HAP-1 (cell line): Measurements from ENCODE around the gene CHD3.
A peak's percentile ranks its signal among the peaks of the same experiment; 100 is the strongest.

Experiments used
- DNase-seq, 2 experiments: peaks; one replicate each; pipeline ENCODE4 v3.0.0-alpha.2; 2016 to 2020; ENCODE audit warnings: low spot score in 2 of 2
- H3K27me3 ChIP-seq: fragments of 250-450 bp; sonication (Bioruptor Pico); 2 replicates; pipeline ENCODE4 v1.5.1; 2020; ENCODE audit warnings: low read depth, mild to moderate bottlenecking, moderate library complexity
- H3K36me3 ChIP-seq: fragments of 250-450 bp; sonication (Bioruptor Pico); replicated peaks from 2 replicates; pipeline ENCODE4 v1.5.1; 2020; ENCODE audit warnings: mild to moderate bottlenecking
- H3K4me1 ChIP-seq: fragments of 250-450 bp; sonication (Bioruptor Pico); 2 replicates; pipeline ENCODE4 v1.5.1; 2020; ENCODE audit warnings: mild to moderate bottlenecking
- H3K4me3 ChIP-seq: fragments of 250-450 bp; sonication (Bioruptor Pico); 2 replicates; pipeline ENCODE4 v1.5.1; 2020; ENCODE audit warnings: mild to moderate bottlenecking, moderate library complexity
- H3K9me3 ChIP-seq: fragments of 250-450 bp; sonication (Bioruptor Pico); 2 replicates; pipeline ENCODE4 v1.5.1; 2020; ENCODE audit warnings: mild to moderate bottlenecking, moderate library complexity
- in situ Hi-C: fragments of 300-500 bp; cut with MboI; formaldehyde crosslinking; loops from 3 replicates; pipeline ENCODE4 v1.14.3; 2020; ENCODE audit warnings: low sequenced_read_pairs, inconsistent platforms, mixed read lengths

Gene CHD3

GRCh38 chr17:7887038-7887481 is 1.5 kb upstream of the CHD3 start:
- in situ Hi-C loops = no loop called here
- no peaks in the 10 kb centered on the region for H3K27me3 ChIP-seq
- H3K9me3 ChIP-seq = no peaks in the 10 kb centered on the region
- no peak for DNase-seq
- peak overlapping the region; percentile 66 for H3K4me3 ChIP-seq
- peaks cover 36% of the 10 kb centered on the region for H3K4me1 ChIP-seq
- H3K36me3 ChIP-seq = peaks cover 27% of the 10 kb centered on the region

- H3K9me3 ChIP-seq = no peaks in the 10 kb centered on the region
- in situ Hi-C loops = no loop called here
- H3K27me3 ChIP-seq = no peaks in the 10 kb centered on the region
- peak; percentile 95 to 98 for DNase-seq
- peak overlapping the region; percentile 66 for H3K4me3 ChIP-seq
- peaks cover 26% of the 10 kb centered on the region for H3K36me3 ChIP-seq
- peaks cover 33% of the 10 kb centered on the region for H3K4me1 ChIP-seq
Observed at GRCh38 chr17:7887482-7888183, 956 bp upstream of the CHD3 start.

- peak; percentile 70 to 92 for DNase-seq
- Histone ChIP-seq H3K27me3 (no peaks in the 10 kb centered on the region), H3K4me3 (no peak overlapping the region), H3K9me3 (no peaks in the 10 kb centered on the region), H3K36me3 (peaks cover 35% of the 10 kb centered on the region), H3K4me1 (peaks cover 20% of the 10 kb centered on the region)
- in situ Hi-C loops = no loop called here
Observed at GRCh38 chr17:7889166-7889955, 772 bp downstream of the CHD3 start.

GRCh38 chr17:7893187-7893880 is 4.7 kb downstream of the CHD3 start:
- no peak for DNase-seq

GRCh38 chr17:7894226-7894625 is 5.6 kb downstream of the CHD3 start:
- in situ Hi-C loops = no loop called here
- DNase-seq = no peak
- H3K9me3 ChIP-seq = no peaks in the 10 kb centered on the region
- no peak overlapping the region for H3K4me3 ChIP-seq
- H3K4me1 ChIP-seq = peaks cover 4% of the 10 kb centered on the region
- no peaks in the 10 kb centered on the region for H3K27me3 ChIP-seq
- peaks cover 79% of the 10 kb centered on the region for H3K36me3 ChIP-seq

More at GRCh38 chr17:7893187-7893880, 4.7 kb downstream of the CHD3 start:
- Histone ChIP-seq H3K36me3 (peaks cover 70% of the 10 kb centered on the region), H3K4me1 (peaks cover 13% of the 10 kb centered on the region), H3K9me3 (no peaks in the 10 kb centered on the region), H3K4me3 (no peak overlapping the region), H3K27me3 (no peaks in the 10 kb centered on the region)
- in situ Hi-C loops = no loop called here

GRCh38 chr17:7894866-7895265 is 6.3 kb downstream of the CHD3 start:
- in situ Hi-C loops = no loop called here

GRCh38 chr17:7897090-7897489 is 8.5 kb downstream of the CHD3 start:
- Histone ChIP-seq H3K36me3 (peaks cover 79% of the 10 kb centered on the region), H3K4me1 (no peaks in the 10 kb centered on the region), H3K9me3 (no peaks in the 10 kb centered on the region), H3K4me3 (no peak overlapping the region), H3K27me3 (no peaks in the 10 kb centered on the region)
- DNase-seq = no peak
- in situ Hi-C loops = no loop called here

More at GRCh38 chr17:7894866-7895265, 6.3 kb downstream of the CHD3 start:
- no peak for DNase-seq
- Histone ChIP-seq H3K4me1 (no peaks in the 10 kb centered on the region), H3K9me3 (no peaks in the 10 kb centered on the region), H3K27me3 (no peaks in the 10 kb centered on the region), H3K36me3 (peaks cover 82% of the 10 kb centered on the region), H3K4me3 (no peak overlapping the region)

- no peak for DNase-seq
- Histone ChIP-seq H3K4me3 (no peak overlapping the region), H3K27me3 (no peaks in the 10 kb centered on the region), H3K4me1 (no peaks in the 10 kb centered on the region), H3K36me3 (peaks cover 85% of the 10 kb centered on the region), H3K9me3 (no peaks in the 10 kb centered on the region)
- in situ Hi-C loops = no loop called here
Observed at GRCh38 chr17:7897773-7898172, 9.2 kb downstream of the CHD3 start.

- H3K4me1 ChIP-seq = no peaks in the 10 kb centered on the region
- H3K27me3 ChIP-seq = no peaks in the 10 kb centered on the region
- H3K36me3 ChIP-seq = peaks cover 95% of the 10 kb centered on the region
- in situ Hi-C loops = loop anchor here (5.0 kb wide), 1 partner anchor 41 kb away; no protein-coding TSS in a partner anchor
- H3K4me3 ChIP-seq = no peak overlapping the region
- H3K9me3 ChIP-seq = no peaks in the 10 kb centered on the region
- no peak for DNase-seq
Observed at GRCh38 chr17:7903154-7904103, 14.8 kb downstream of the CHD3 start.

GRCh38 chr17:7909089-7909488 is 20.5 kb downstream of the CHD3 start:
- no peaks in the 10 kb centered on the region for H3K27me3 ChIP-seq
- in situ Hi-C loops = no loop called here
- peaks cover 74% of the 10 kb centered on the region for H3K36me3 ChIP-seq
- no peak for DNase-seq
- no peaks in the 10 kb centered on the region for H3K9me3 ChIP-seq
- H3K4me3 ChIP-seq = no peak overlapping the region
- H3K4me1 ChIP-seq = no peaks in the 10 kb centered on the region

GRCh38 chr17:7910281-7910680 is 21.7 kb downstream of the CHD3 start:
- peaks cover 62% of the 10 kb centered on the region for H3K36me3 ChIP-seq
- in situ Hi-C loops = loop anchor here (10.0 kb wide), 1 partner anchor 75 kb away; no protein-coding TSS in a partner anchor

GRCh38 chr17:7910711-7911110 is 22.1 kb downstream of the CHD3 start:
- H3K36me3 ChIP-seq = peaks cover 59% of the 10 kb centered on the region
- DNase-seq = no peak
- in situ Hi-C loops = loop anchor here (10.0 kb wide), 1 partner anchor 74 kb away; no protein-coding TSS in a partner anchor
- no peaks in the 10 kb centered on the region for H3K9me3 ChIP-seq
- peaks cover 12% of the 10 kb centered on the region for H3K4me1 ChIP-seq
- no peaks in the 10 kb centered on the region for H3K27me3 ChIP-seq
- no peak overlapping the region for H3K4me3 ChIP-seq

More at GRCh38 chr17:7910281-7910680, 21.7 kb downstream of the CHD3 start:
- H3K4me1 ChIP-seq = peaks cover 9% of the 10 kb centered on the region
- no peak for DNase-seq
- no peak overlapping the region for H3K4me3 ChIP-seq
- H3K9me3 ChIP-seq = no peaks in the 10 kb centered on the region
- H3K27me3 ChIP-seq = no peaks in the 10 kb centered on the region

GRCh38 chr17:7911116-7911515 is 22.5 kb downstream of the CHD3 start:
- in situ Hi-C loops = loop anchor here (10.0 kb wide), 1 partner anchor 74 kb away; no protein-coding TSS in a partner anchor
- Histone ChIP-seq H3K4me3 (no peak overlapping the region), H3K4me1 (peaks cover 14% of the 10 kb centered on the region), H3K9me3 (peaks cover under 1% of the 10 kb centered on the region; the same call in 1 of the 2 replicates), H3K27me3 (no peaks in the 10 kb centered on the region), H3K36me3 (peaks cover 55% of the 10 kb centered on the region)
- DNase-seq = no peak
